GM18873 (cell line): ENCODE measurements around the gene MRPL36.

Source experiments
- ATAC-seq: cut with Tn5 transposase; IDR thresholded peaks from one replicate; pipeline ENCODE4 v1.9.1; 2021; ENCODE audit warnings: mild to moderate bottlenecking, moderate library complexity, moderate number of reproducible peaks; ENCODE audit not compliant: unreplicated experiment, low FRiP score

The MRPL36 gene

GRCh38 chr5:1832511-1833250 is 33.0 kb upstream of the MRPL36 start:
- ATAC-seq: no peak

GRCh38 chr5:1831677-1832313 is 32.2 kb upstream of the MRPL36 start:
- no peak for ATAC-seq

- ATAC-seq: no peak
Measured at GRCh38 chr5:1831257-1831656, 31.6 kb upstream of the MRPL36 start.

- ATAC-seq: no peak
Measured at GRCh38 chr5:1830571-1831228, 31.1 kb upstream of the MRPL36 start.

GRCh38 chr5:1827886-1828397 is 28.3 kb upstream of the MRPL36 start:
- no peak for ATAC-seq

- no peak for ATAC-seq
Measured at GRCh38 chr5:1827025-1827885, 27.6 kb upstream of the MRPL36 start.

GRCh38 chr5:1826235-1826980 is 26.8 kb upstream of the MRPL36 start:
- no peak for ATAC-seq

- no peak for ATAC-seq
Measured at GRCh38 chr5:1824903-1825841, 25.5 kb upstream of the MRPL36 start.

- no peak for ATAC-seq
Measured at GRCh38 chr5:1824109-1824821, 24.6 kb upstream of the MRPL36 start.

- ATAC-seq: no peak
Measured at GRCh38 chr5:1823381-1824034, 23.9 kb upstream of the MRPL36 start.

GRCh38 chr5:1821862-1822261 is 22.2 kb upstream of the MRPL36 start:
- no peak for ATAC-seq

- ATAC-seq: no peak
Measured at GRCh38 chr5:1820926-1821325, 21.3 kb upstream of the MRPL36 start.

- ATAC-seq: no peak
Measured at GRCh38 chr5:1820381-1820780, 20.7 kb upstream of the MRPL36 start.

- ATAC-seq: no peak
Measured at GRCh38 chr5:1819458-1819857, 19.8 kb upstream of the MRPL36 start.

- ATAC-seq: no peak
Measured at GRCh38 chr5:1818784-1819183, 19.1 kb upstream of the MRPL36 start.

GRCh38 chr5:1817261-1818043 is 17.8 kb upstream of the MRPL36 start:
- no peak for ATAC-seq
